Natural killer cell (primary cell): ENCODE measurements around the gene TTC32. TPM values are rescaled to one million over a fixed set of nuclear protein-coding genes. Genes with fewer than 3 reads are reported as not detected.

Experiments used
- ATAC-seq, 3 donors: fragments of 150-1000 bp in 2 of 3; fragments of 200-7000 bp in 1 of 3; cut with Tn5 transposase; 1 replicate in 1 of 3; 2 replicates in 2 of 3; pipeline ENCODE4 v1.10.0; 2021; ENCODE audit warnings: mild to moderate bottlenecking in 2 of 3, moderate library complexity in 2 of 3
- DNase-seq, 2 donors: peaks; one replicate each; pipeline versions ENCODE4 v3.0.0 to v3.0.0-alpha.2; 2013 to 2021; ENCODE audit warnings: mixed read lengths in 1 of 2
- H3K27ac ChIP-seq: one replicate; pipeline ENCODE4 v1.5.1; 2013; ENCODE audit warnings: mild to moderate bottlenecking, low read length
- H3K27me3 ChIP-seq: one replicate; pipeline ENCODE4 v1.6.1; 2013; ENCODE audit warnings: low read length; ENCODE audit not compliant: control insufficient read depth, insufficient read depth
- H3K36me3 ChIP-seq: one replicate; pipeline ENCODE4 v1.6.1; 2013; ENCODE audit warnings: low read length; ENCODE audit not compliant: control insufficient read depth, insufficient read depth
- H3K4me1 ChIP-seq: one replicate; pipeline ENCODE4 v1.6.1; 2013; ENCODE audit warnings: low read length; ENCODE audit not compliant: control insufficient read depth, insufficient read depth
- H3K4me3 ChIP-seq: one replicate; pipeline ENCODE4 v1.5.1; 2013; ENCODE audit warnings: low read length
- H3K9me3 ChIP-seq: one replicate; pipeline ENCODE4 v1.6.1; 2013; ENCODE audit warnings: low read length; ENCODE audit not compliant: control insufficient read depth, insufficient read depth
- H3K27ac Mint-ChIP-seq, 2 donors: one replicate each; pipeline ENCODE4 v1.8.0; 2022; ENCODE audit warnings: mild to moderate bottlenecking in 2 of 2, mixed read lengths in 2 of 2, moderate library complexity in 1 of 2
- H3K27me3 Mint-ChIP-seq, 2 donors: one replicate each; pipeline ENCODE4 v1.8.0; 2022; ENCODE audit warnings: low read depth in 2 of 2, mixed read lengths in 2 of 2
- H3K36me3 Mint-ChIP-seq: one replicate; pipeline ENCODE4 v1.8.0; 2022; ENCODE audit warnings: mixed read lengths
- H3K4me1 Mint-ChIP-seq, 2 donors: one replicate each; pipeline ENCODE4 v1.8.0; 2022; ENCODE audit warnings: mixed read lengths in 2 of 2
- H3K4me3 Mint-ChIP-seq: one replicate; pipeline ENCODE4 v1.8.0; 2022; ENCODE audit warnings: mild to moderate bottlenecking, moderate library complexity, mixed read lengths
- H3K9me3 Mint-ChIP-seq, 2 donors: one replicate each; pipeline ENCODE4 v1.8.0; 2022; ENCODE audit warnings: mixed read lengths in 2 of 2
- CTCF ChIP-seq: fragments of 200-600 bp; IDR thresholded peaks from one replicate; pipeline ENCODE4 v1.8.0; 2022; ENCODE audit warnings: antibody characterized with exemption
- WGBS: methylation state at CpG from one replicate; pipeline ENCODE4 v1.1.7; 2013; ENCODE audit warnings: missing lambda C conversion rate; ENCODE audit not compliant: insufficient coverage; 5-methylcytosine and 5-hydroxymethylcytosine counted together
- intact Hi-C: fragments of 100-400 bp; cut with micrococcal nuclease; formaldehyde crosslinking; loops from one replicate; pipeline ENCODE4 v1.14.2; 2022
- total RNA-seq, 4 donors: library from RNA; stranded (reverse); fragments of 120-200 nt in 1 of 4; gene quantifications; one replicate each; pipeline versions ENCODE4 v1.2.3 to v1.2.4, GENCODE V29; 2013 to 2022

TTC32 gene
- 10 to 100 TPM; 30.4 to 45.3 (median 37.2) TPM for total RNA-seq
- 46.8 TPM for total RNA-seq (2013)

- H3K27me3 ChIP-seq = no peaks in the 10 kb centered on the region
- DNase-seq = peak; percentile 94 to 97
- TF ChIP-seq CTCF = no peak
- intact Hi-C loops = loop anchor here (1.0 to 5.0 kb wide), 9 partner anchors 91 to 1341 kb away; partner anchors contain the start of genes LAPTM4A, PUM2, RDH14 and RHOB
- Mint-ChIP-seq H3K27me3 (peaks cover 6 to 19% of the 10 kb centered on the region in 2 donors), H3K9me3 (no peaks in the 10 kb centered on the region), H3K27ac (peak within 1 kb of the TSS; percentile 94 to 97), H3K36me3 (no peaks in the 10 kb centered on the region), H3K4me1 (peaks cover 29 to 39% of the 10 kb centered on the region in 2 donors), H3K4me3 (peak within 1 kb of the TSS; percentile 95)
- ATAC-seq = peak; percentile 90 to 94 (median 90)
- no peaks in the 10 kb centered on the region for H3K9me3 ChIP-seq
- under 1% methylated on average over 65 of the region's 65 CpGs for WGBS
- peak within 1 kb of the TSS; percentile 98 for H3K27ac ChIP-seq
- H3K4me1 ChIP-seq = peaks cover 11% of the 10 kb centered on the region
- H3K36me3 ChIP-seq = peaks cover 4% of the 10 kb centered on the region
- peak within 1 kb of the TSS; percentile 86 for H3K4me3 ChIP-seq
These were observed at the start of gene TTC32 for GRCh38 chr2:19901442-19902215. Gene TTC32 (minus strand): TSS chr2:19901983. CDS start chr2:19901854, 129 bp downstream.

- no peak overlapping the region for H3K4me3 Mint-ChIP-seq
- H3K27ac Mint-ChIP-seq = no peak overlapping the region
- Histone ChIP-seq H3K27me3 (no peaks in the 10 kb centered on the region), H3K27ac (no peak overlapping the region), H3K4me1 (no peaks in the 10 kb centered on the region), H3K9me3 (no peaks in the 10 kb centered on the region), H3K36me3 (peaks cover 4% of the 10 kb centered on the region), H3K4me3 (no peak overlapping the region)
- peaks cover 8% of the 10 kb centered on the region for H3K36me3 Mint-ChIP-seq
- TF ChIP-seq CTCF = no peak
- no peaks in the 10 kb centered on the region for H3K9me3 Mint-ChIP-seq
- intact Hi-C loops = no loop called here
- no peaks in the 10 kb centered on the region for H3K27me3 Mint-ChIP-seq
- H3K4me1 Mint-ChIP-seq = no peaks in the 10 kb centered on the region
- DNase-seq (no peak), ATAC-seq (no peak)
These were observed 47.3 kb upstream of the TTC32 start for GRCh38 chr2:19949071-19949470.

GRCh38 chr2:19947184-19947940 is 45.6 kb upstream of the TTC32 start:
- Mint-ChIP-seq H3K36me3 (peaks cover 8% of the 10 kb centered on the region), H3K4me3 (no peak overlapping the region)
- no peak for TF ChIP-seq CTCF

More at GRCh38 chr2:19947184-19947940, 45.6 kb upstream of the TTC32 start:
- Histone ChIP-seq H3K4me3 (no peak overlapping the region), H3K9me3 (no peaks in the 10 kb centered on the region), H3K36me3 (peaks cover 4% of the 10 kb centered on the region), H3K4me1 (no peaks in the 10 kb centered on the region), H3K27ac (no peak overlapping the region), H3K27me3 (no peaks in the 10 kb centered on the region)
- no peak overlapping the region for H3K27ac Mint-ChIP-seq
- no peaks in the 10 kb centered on the region for H3K27me3 Mint-ChIP-seq
- intact Hi-C loops = no loop called here
- no peaks in the 10 kb centered on the region for H3K4me1 Mint-ChIP-seq
- DNase-seq (no peak), ATAC-seq (no peak)
- WGBS = 93% methylated on average over 3 of the region's 4 CpGs
- no peaks in the 10 kb centered on the region for H3K9me3 Mint-ChIP-seq
